GM19468 (cell line): ENCODE data around the gene HK2.

Experiments used
- ATAC-seq: cut with Tn5 transposase; IDR thresholded peaks from one replicate; pipeline ENCODE4 v1.9.1; 2021; ENCODE audit warnings: mild to moderate bottlenecking, moderate library complexity, moderate number of reproducible peaks; ENCODE audit not compliant: unreplicated experiment; ENCODE audit errors: extremely low read depth

Gene HK2

GRCh38 chr2:74856599-74856998 lies 22.7 kb downstream of the HK2 start:
- no peak for ATAC-seq

DNA sequence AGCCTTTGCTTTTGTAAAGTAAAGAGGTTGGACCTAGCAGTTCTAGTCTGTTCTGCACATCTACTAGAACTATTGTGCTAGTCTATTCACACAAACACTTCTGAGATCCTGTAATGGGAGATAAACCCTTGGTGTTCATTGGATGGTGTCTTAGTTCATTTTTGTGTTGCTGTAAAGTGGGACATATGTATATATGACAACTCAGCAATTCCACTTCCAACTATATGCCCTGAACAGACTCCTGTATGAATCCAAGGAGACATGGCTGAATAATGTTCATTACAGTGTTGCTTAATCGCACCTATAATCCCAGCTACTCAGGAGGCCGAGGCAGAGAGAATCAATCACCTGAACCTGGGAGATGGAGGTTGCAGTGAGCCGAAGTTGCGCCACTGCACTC lies 23.3 kb downstream of the HK2 start:
- ATAC-seq: no peak

DNA sequence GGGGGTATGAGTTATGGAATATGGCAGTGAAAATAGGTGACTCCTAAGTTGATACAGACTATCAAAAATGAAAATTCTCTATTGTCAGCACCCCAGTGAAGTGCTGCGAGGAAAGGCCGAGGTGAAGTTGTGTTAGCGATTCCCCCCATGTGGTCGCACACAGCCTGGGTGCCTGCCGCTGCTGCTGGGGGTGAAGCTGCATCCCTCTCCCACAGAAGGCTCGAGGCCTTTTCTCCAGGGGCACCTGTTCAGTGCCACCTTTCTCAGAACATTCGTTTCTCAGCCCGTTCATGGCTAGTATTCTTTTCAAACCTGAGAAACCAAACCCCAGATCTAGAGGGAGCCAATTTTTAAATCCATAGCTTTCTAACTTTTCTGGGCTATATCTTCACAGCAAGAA lies 23.8 kb downstream of the HK2 start:
- no peak for ATAC-seq

- ATAC-seq: no peak
Observed at GRCh38 chr2:74858281-74858680, 24.4 kb downstream of the HK2 start.

- ATAC-seq: no peak
Observed at GRCh38 chr2:74860079-74860478, 26.2 kb downstream of the HK2 start.

- no peak for ATAC-seq
Observed at GRCh38 chr2:74860521-74860920, 26.6 kb downstream of the HK2 start.

- ATAC-seq: no peak
Observed at GRCh38 chr2:74861531-74861930, 27.6 kb downstream of the HK2 start.

- no peak for ATAC-seq
Observed at GRCh38 chr2:74862020-74862964, 28.4 kb downstream of the HK2 start.

- ATAC-seq: no peak
Observed at GRCh38 chr2:74863802-74864248, 29.9 kb downstream of the HK2 start.

DNA sequence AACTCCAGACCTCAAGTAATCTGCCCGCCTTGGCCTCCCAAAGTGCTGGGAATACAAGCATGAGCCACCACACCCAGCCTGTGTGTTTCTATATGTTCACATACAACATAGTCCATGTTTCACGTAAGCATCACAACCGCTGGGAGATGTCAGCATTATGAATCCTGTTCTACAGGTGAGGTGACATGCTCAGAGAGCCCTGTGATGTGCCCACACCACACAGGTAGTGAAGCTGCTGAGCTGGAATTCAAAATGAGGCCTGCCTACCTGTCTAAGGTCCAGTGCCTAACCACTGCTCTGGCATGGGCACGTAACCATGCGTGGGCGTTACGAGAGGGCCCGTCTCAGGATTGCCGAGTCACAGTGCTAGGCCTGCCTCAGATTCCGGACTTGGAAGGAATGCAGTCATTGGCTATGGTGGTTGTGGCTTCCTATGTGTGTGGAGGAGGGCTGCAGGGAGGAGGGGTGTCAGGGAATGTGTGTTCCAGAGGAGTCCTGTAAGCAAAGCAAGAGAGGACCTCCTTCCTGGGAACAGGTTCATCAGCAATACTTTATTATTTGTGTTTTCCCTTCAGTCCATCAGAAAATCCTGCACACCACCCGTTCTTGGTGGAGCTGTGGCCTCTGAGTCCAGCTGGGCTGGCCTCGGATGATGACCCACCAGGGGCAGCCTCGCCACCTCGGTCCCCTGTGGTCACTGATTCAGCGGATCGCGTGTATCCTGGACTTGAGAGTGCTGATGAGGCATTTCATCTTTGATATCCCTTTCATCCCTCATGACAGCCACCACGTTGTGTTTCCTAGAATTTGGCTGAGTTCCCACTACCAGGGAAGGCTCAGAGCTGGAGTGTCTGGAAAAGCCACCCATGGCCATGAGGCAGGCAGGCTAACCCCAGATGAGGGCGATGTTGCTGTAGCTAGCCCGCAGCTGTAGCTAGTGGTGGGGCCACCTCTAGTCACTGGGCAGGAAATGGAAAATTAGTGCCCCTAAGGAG lies 31.1 kb downstream of the HK2 start:
- no peak for ATAC-seq

GRCh38 chr2:74865770-74866674 lies 32.1 kb downstream of the HK2 start:
- ATAC-seq: no peak

GRCh38 chr2:74867841-74868658 lies 34.1 kb downstream of the HK2 start:
- no peak for ATAC-seq

DNA sequence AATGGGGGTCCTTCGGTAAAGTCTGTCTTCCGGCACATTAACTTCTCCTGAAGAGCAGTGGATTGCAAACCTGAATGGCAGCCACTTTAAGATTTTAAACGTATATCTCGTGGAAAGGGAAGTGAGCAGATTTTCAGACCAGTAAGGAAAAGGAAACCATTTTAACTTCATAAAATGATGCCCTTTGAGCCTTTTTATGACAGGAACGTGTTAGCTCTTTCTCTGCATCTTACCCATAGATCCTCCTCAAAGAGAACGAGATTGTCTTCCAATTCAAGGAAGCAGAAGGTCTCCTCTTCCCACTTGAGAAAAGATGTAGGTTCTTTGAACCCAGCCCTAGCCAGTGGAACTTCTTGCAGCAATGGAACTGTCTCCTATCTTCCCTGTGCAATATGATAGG lies 35.6 kb downstream of the HK2 start:
- no peak for ATAC-seq

GRCh38 chr2:74870951-74871350 lies 37.0 kb downstream of the HK2 start:
- ATAC-seq: no peak

GRCh38 chr2:74871414-74871813 lies 37.5 kb downstream of the HK2 start:
- no peak for ATAC-seq

GRCh38 chr2:74872389-74872836 lies 38.5 kb downstream of the HK2 start:
- ATAC-seq: no peak

GRCh38 chr2:74873012-74873665 lies 39.2 kb downstream of the HK2 start:
- no peak for ATAC-seq
